G401 (cell line): ENCODE results near the gene KIAA0513. TPM values are rescaled to one million over a fixed set of nuclear protein-coding genes. Genes with fewer than 3 reads are reported as not detected.

Experiments
- DNase-seq: peaks from one replicate; pipeline ENCODE4 v3.0.0-alpha.2; 2015; ENCODE audit warnings: low spot score
- in situ Hi-C: cut with HindIII; loops from 2 replicates; pipeline ENCODE4 v1.10.0; 2016; ENCODE audit warnings: low sequenced_read_pairs, mixed read lengths
- total RNA-seq: library from RNA; depleted of rRNA; stranded (reverse); fragments of >200 nt; shearing (Covaris generic); gene quantifications from 2 replicates; pipeline ENCODE4 v1.2.3, GENCODE V29; 2014

Gene KIAA0513
- total RNA-seq, 1 experiment from 2014 or later = 10.5 TPM

- in situ Hi-C loops = no loop called here
- DNase-seq = no peak
Measured at GRCh38 chr16:85094176-85094805, 66.7 kb downstream of the KIAA0513 start.

GRCh38 chr16:85094812-85095211, 67.2 kb downstream of the KIAA0513 start:
- DNase-seq = no peak
- in situ Hi-C loops = no loop called here

- DNase-seq = no peak
- in situ Hi-C loops = no loop called here
Measured at GRCh38 chr16:85096921-85097320, 69.3 kb downstream of the KIAA0513 start.

- DNase-seq = no peak
- in situ Hi-C loops = no loop called here
Measured at GRCh38 chr16:85098565-85098964, 71.0 kb downstream of the KIAA0513 start.

- in situ Hi-C loops = no loop called here
- DNase-seq = no peak
Measured at GRCh38 chr16:85100265-85100664, 72.7 kb downstream of the KIAA0513 start.

- in situ Hi-C loops = no loop called here
- DNase-seq = no peak
Measured at GRCh38 chr16:85101956-85102630, 74.5 kb downstream of the KIAA0513 start.

GRCh38 chr16:85103114-85104079, 75.8 kb downstream of the KIAA0513 start:
- in situ Hi-C loops = no loop called here
- DNase-seq = no peak

DNA sequence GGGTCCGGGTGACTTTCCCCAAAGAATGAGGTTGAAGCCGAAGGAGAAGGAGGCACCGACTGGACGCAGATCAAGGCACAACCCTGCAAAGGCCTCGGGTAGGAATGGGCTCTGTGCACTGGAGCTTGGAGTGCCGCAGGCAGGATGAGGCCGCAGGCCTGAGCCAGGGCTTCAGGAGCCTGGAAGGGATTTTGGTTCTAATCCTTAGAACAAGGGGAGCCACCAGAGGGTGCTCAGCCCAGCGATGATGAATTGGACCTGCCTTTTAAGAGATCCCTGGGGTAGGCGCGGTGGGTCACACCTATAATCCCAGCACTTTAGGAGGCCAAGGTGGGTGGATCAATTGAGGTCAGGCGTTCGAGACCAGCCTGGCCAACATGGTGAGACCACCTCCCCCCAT, 76.6 kb downstream of the KIAA0513 start:
- in situ Hi-C loops = no loop called here
- DNase-seq = no peak

GRCh38 chr16:85104821-85105391, 77.3 kb downstream of the KIAA0513 start:
- in situ Hi-C loops = no loop called here
- DNase-seq = no peak

DNA sequence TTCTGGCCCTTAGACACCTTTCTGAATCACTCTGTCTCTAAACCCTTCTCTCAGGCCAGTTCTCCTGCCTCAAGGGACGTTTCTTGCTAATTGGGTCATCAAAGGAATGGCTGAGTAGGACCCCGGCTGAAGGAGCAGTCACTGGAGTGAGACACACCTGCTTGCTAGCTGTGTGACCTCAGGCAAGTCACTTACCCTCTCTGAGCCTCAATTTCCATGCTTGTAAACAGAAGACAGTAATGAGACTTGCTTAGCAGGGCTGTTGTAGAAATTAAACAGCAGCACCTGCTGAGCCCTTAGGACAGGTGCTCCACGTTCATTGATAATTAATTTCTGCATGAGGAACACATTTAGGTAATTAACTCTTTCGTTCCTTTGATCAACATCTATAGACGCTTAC, 77.9 kb downstream of the KIAA0513 start:
- in situ Hi-C loops = no loop called here
- DNase-seq = no peak

GRCh38 chr16:85107083-85107482, 79.5 kb downstream of the KIAA0513 start:
- DNase-seq = no peak

GRCh38 chr16:85107532-85107931, 79.9 kb downstream of the KIAA0513 start:
- no peak for DNase-seq
- in situ Hi-C loops = no loop called here

More at GRCh38 chr16:85107083-85107482, 79.5 kb downstream of the KIAA0513 start:
- in situ Hi-C loops = no loop called here

GRCh38 chr16:85110105-85110504, 82.5 kb downstream of the KIAA0513 start:
- in situ Hi-C loops = no loop called here
- DNase-seq = no peak

- in situ Hi-C loops = no loop called here
- DNase-seq = no peak
Measured at GRCh38 chr16:85111184-85111583, 83.6 kb downstream of the KIAA0513 start.

- DNase-seq = no peak
- in situ Hi-C loops = no loop called here
Measured at GRCh38 chr16:85112364-85112763, 84.8 kb downstream of the KIAA0513 start, which contains the start of gene CIBAR2. CIBAR2 (minus strand) TSS chr16:85112472; CDS start chr16:85112352, 120 bp downstream.

- no peak for DNase-seq
- in situ Hi-C loops = no loop called here
Measured at GRCh38 chr16:85113168-85113733, 85.7 kb downstream of the KIAA0513 start.

DNA sequence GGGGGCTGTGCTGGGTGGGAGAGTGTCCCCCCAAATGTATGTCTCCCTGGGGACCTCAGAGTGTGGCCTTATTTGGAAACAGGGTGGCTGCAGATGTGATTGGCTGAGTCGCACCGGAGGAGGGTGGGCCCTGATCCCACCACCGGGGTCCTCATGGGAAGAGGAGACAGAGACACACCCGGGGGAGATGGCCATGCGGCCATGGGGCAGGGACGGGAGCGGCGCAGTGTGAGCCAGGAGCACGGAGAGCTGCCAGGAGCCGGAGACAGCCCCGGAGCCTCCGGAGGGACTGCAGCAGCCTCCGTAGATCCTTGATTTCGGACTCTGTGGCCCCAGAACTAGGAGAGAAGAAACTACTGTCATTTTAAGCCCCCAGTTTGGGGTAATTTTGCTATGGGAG, 86.3 kb downstream of the KIAA0513 start:
- DNase-seq = no peak
- in situ Hi-C loops = no loop called here

- DNase-seq = peak; percentile 86
- in situ Hi-C loops = no loop called here
Measured at GRCh38 chr16:85114909-85115567, 87.4 kb downstream of the KIAA0513 start.

- in situ Hi-C loops = no loop called here
- no peak for DNase-seq
Measured at GRCh38 chr16:85117418-85117817, 89.8 kb downstream of the KIAA0513 start.
